ENCODE results near the gene NOL8. TPM values are rescaled to one million over a fixed set of nuclear protein-coding genes. Genes with fewer than 3 reads are reported as not detected.

The NOL8 gene
- total and polyA plus RNA-seq, 2 donors (not counting 1 experiment from before 2014, with no cell fraction given), result 19.9 to 91.0 TPM

DNA sequence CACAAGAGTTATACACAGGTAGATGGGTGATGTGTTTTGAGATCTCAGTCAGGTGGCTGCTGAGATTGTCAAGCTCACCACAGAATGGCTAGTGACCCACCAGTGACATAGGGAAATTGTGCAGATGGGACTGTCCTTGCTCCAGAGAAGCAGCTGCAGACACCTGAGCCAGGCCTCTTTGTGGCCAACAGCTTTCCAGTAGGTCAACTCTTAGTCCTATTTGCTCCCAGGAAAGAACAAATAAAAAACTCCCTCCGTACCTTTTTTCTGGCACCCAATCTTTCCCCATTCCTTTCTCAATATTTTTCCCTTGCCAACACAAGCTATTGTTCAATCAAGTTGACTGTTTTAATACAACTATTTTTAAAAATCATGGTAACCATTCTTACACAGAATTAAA is 45.8 kb downstream of the NOL8 start:
- intact Hi-C loops (cut with micrococcal nuclease), result no loop called here
- H3K4me2 ChIP-seq (replicated peaks; ENCODE audit: low read depth, low read length, poor library complexity, severe bottlenecking), result no peak overlapping the region
- H3K4me1 ChIP-seq (ENCODE audit: control insufficient read depth in 2 of 2, insufficient read depth in 2 of 2, low read length in 2 of 2), result no peaks in the 10 kb centered on the region
- DNase-seq (no peak), ATAC-seq (ENCODE audit: low read depth) (no peak)
- Mint-ChIP-seq H3K4me3 (no peak overlapping the region), H3K27ac (no peak overlapping the region), H3K9me3 (ENCODE audit: insufficient read depth) (no peaks in the 10 kb centered on the region), H3K4me1 (no peaks in the 10 kb centered on the region), H3K27me3 (no peaks in the 10 kb centered on the region)
- TF ChIP-seq, protein P1, sequence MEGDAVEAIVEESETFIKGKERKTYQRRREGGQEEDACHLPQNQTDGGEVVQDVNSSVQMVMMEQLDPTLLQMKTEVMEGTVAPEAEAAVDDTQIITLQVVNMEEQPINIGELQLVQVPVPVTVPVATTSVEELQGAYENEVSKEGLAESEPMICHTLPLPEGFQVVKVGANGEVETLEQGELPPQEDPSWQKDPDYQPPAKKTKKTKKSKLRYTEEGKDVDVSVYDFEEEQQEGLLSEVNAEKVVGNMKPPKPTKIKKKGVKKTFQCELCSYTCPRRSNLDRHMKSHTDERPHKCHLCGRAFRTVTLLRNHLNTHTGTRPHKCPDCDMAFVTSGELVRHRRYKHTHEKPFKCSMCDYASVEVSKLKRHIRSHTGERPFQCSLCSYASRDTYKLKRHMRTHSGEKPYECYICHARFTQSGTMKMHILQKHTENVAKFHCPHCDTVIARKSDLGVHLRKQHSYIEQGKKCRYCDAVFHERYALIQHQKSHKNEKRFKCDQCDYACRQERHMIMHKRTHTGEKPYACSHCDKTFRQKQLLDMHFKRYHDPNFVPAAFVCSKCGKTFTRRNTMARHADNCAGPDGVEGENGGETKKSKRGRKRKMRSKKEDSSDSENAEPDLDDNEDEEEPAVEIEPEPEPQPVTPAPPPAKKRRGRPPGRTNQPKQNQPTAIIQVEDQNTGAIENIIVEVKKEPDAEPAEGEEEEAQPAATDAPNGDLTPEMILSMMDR (IDR thresholded peaks at IDR 0.05), result no peak
- no peak for TF ChIP-seq EZH2 (IDR thresholded peaks at IDR 0.05; ENCODE audit: borderline replicate concordance, insufficient read depth, low read depth, low read length, poor library complexity, severe bottlenecking)
- H3K9ac ChIP-seq (ENCODE audit: low read length), result no peak overlapping the region
- no peaks in the 10 kb centered on the region for H3K27me3 ChIP-seq (replicated peaks in 1 of 4; ENCODE audit: control extremely low read depth in 1 of 4, control insufficient read depth in 3 of 4, insufficient read depth in 4 of 4, low read length in 3 of 4)
- ChIA-PET CTCF (interaction anchor here (2.2 kb wide), 1 partner anchor 54 kb away, joined by 4 read pairs; no protein-coding TSS in a partner anchor), POLR2A (no interaction called here)
- H3K9me3 ChIP-seq (ENCODE audit: control extremely low read depth in 1 of 3, control insufficient read depth in 2 of 3, insufficient read depth in 1 of 3, low read length in 2 of 3), result no peaks in the 10 kb centered on the region
- no peak overlapping the region for H2AFZ ChIP-seq (ENCODE audit: insufficient read depth, low read depth, low read length, poor library complexity, severe bottlenecking)
- no peaks in the 10 kb centered on the region for H4K20me1 ChIP-seq (ENCODE audit: control insufficient read depth, insufficient read depth, low read length, poor library complexity, severe bottlenecking)
- peaks cover 11% of the 10 kb centered on the region for H3K79me2 ChIP-seq (ENCODE audit: control insufficient read depth, insufficient read depth, low read length)
- 100% methylated on average over 1 of the region's 1 CpG for WGBS (ENCODE audit: insufficient coverage)
- peaks cover 6 to 90% of the 10 kb centered on the region in 2 experiments for H3K36me3 ChIP-seq (replicated peaks in 1 of 2; ENCODE audit: control extremely low read depth in 1 of 2, control insufficient read depth in 1 of 2, extremely low read depth in 1 of 2, insufficient read depth in 2 of 2, low read length in 1 of 2)
- H3K27ac ChIP-seq (ENCODE audit: low read length in 2 of 2), result no peak overlapping the region
- H3K4me3 ChIP-seq (ENCODE audit: control extremely low read depth in 1 of 5, extremely low read depth in 1 of 5, insufficient read depth in 1 of 5, low read depth in 2 of 5, low read length in 4 of 5), result no peak overlapping the region

GRCh38 chr9:92278110-92278509 is 47.0 kb downstream of the NOL8 start:
- H3K9ac ChIP-seq (ENCODE audit: low read length), result no peak overlapping the region
- no peaks in the 10 kb centered on the region for H3K9me3 ChIP-seq (ENCODE audit: control extremely low read depth in 1 of 3, control insufficient read depth in 2 of 3, insufficient read depth in 1 of 3, low read length in 2 of 3)
- H3K9me3 Mint-ChIP-seq (ENCODE audit: insufficient read depth), result no peaks in the 10 kb centered on the region
- H3K27ac ChIP-seq (ENCODE audit: low read length in 2 of 2), result no peak overlapping the region
- H3K4me2 ChIP-seq (replicated peaks; ENCODE audit: low read depth, low read length, poor library complexity, severe bottlenecking), result no peak overlapping the region
- intact Hi-C loops (cut with micrococcal nuclease), result no loop called here
- peaks cover 2% of the 10 kb centered on the region for H3K79me2 ChIP-seq (ENCODE audit: control insufficient read depth, insufficient read depth, low read length)
- no peaks in the 10 kb centered on the region for H3K4me1 Mint-ChIP-seq
- H3K27ac Mint-ChIP-seq, result no peak overlapping the region
- H3K4me3 Mint-ChIP-seq, result no peak overlapping the region
- no peak for ATAC-seq (ENCODE audit: low read depth)
- ChIA-PET POLR2A (no interaction called here), CTCF (interaction anchor here (2.2 kb wide), 1 partner anchor 55 kb away, joined by 4 read pairs; no protein-coding TSS in a partner anchor)
- H3K27me3 Mint-ChIP-seq, result no peaks in the 10 kb centered on the region
- no peaks in the 10 kb centered on the region for H3K4me1 ChIP-seq (ENCODE audit: control insufficient read depth in 2 of 2, insufficient read depth in 2 of 2, low read length in 2 of 2)
- H3K4me3 ChIP-seq (ENCODE audit: control extremely low read depth in 1 of 5, extremely low read depth in 1 of 5, insufficient read depth in 1 of 5, low read depth in 2 of 5, low read length in 4 of 5), result no peak overlapping the region
- no peaks in the 10 kb centered on the region for H3K27me3 ChIP-seq (replicated peaks in 1 of 4; ENCODE audit: control extremely low read depth in 1 of 4, control insufficient read depth in 3 of 4, insufficient read depth in 4 of 4, low read length in 3 of 4)
- no CpG with 5 or more reads among the region's 2 CpGs for WGBS (ENCODE audit: insufficient coverage)
- H3K36me3 ChIP-seq (replicated peaks in 1 of 2; ENCODE audit: control extremely low read depth in 1 of 2, control insufficient read depth in 1 of 2, extremely low read depth in 1 of 2, insufficient read depth in 2 of 2, low read length in 1 of 2), result peaks cover 6 to 89% of the 10 kb centered on the region in 2 experiments
- DNase-seq, result no peak
- TF ChIP-seq, protein P1 (IDR thresholded peaks at IDR 0.05), result no peak
- TF ChIP-seq EZH2 (IDR thresholded peaks at IDR 0.05; ENCODE audit: borderline replicate concordance, insufficient read depth, low read depth, low read length, poor library complexity, severe bottlenecking), result no peak
- H4K20me1 ChIP-seq (ENCODE audit: control insufficient read depth, insufficient read depth, low read length, poor library complexity, severe bottlenecking), result no peaks in the 10 kb centered on the region
- no peak overlapping the region for H2AFZ ChIP-seq (ENCODE audit: insufficient read depth, low read depth, low read length, poor library complexity, severe bottlenecking)
